Lower lobe of right lung (tissue), 2 donors: Measurements from ENCODE around the gene SINHCAF. TPM values are rescaled to one million over a fixed set of nuclear protein-coding genes. Genes with fewer than 3 reads are reported as not detected.
"Not testable (repeated sequence)": the region's sequence is repeated elsewhere in the genome, so short reads cannot be mapped to it uniquely, and the experiment has no call there.

ENCODE experiments used
- ATAC-seq, 2 donors: fragments of 200-7000 bp; cut with Tn5 transposase; one replicate each; pipeline ENCODE4 v1.9.1; 2020 to 2022; ENCODE audit warnings: mild to moderate bottlenecking in 2 of 2, moderate library complexity in 2 of 2
- DNase-seq: peaks from one replicate; pipeline ENCODE4 v3.0.0-alpha.2; 2020
- H3K27ac ChIP-seq: fragments of 200-600 bp; one replicate; pipeline ENCODE4 v1.8.0; 2022
- H3K27me3 ChIP-seq: fragments of 200-600 bp; one replicate; pipeline ENCODE4 v1.8.0; 2022; ENCODE audit warnings: low read depth
- H3K36me3 ChIP-seq: fragments of 200-600 bp; one replicate; pipeline ENCODE4 v1.8.0; 2022; ENCODE audit warnings: mild to moderate bottlenecking
- H3K4me1 ChIP-seq: fragments of 200-600 bp; one replicate; pipeline ENCODE4 v1.8.0; 2022
- H3K4me3 ChIP-seq: fragments of 200-600 bp; one replicate; pipeline ENCODE4 v1.8.0; 2022; ENCODE audit warnings: mild to moderate bottlenecking
- H3K9me3 ChIP-seq: fragments of 200-600 bp; one replicate; pipeline ENCODE4 v1.8.0; 2022
- intact Hi-C: fragments of 100-400 bp; cut with DNase I; formaldehyde crosslinking; loops from one replicate; pipeline ENCODE4 v1.11.0; 2022
- total RNA-seq: library from RNA; stranded (reverse); fragmentation: NEBNext Ultra II Directional; extraction: Animal tissue kit (Norgen Biotek cat#: 25700); gene quantifications from one replicate; pipeline ENCODE4 v1.2.1, GENCODE V29; 2021
- TF ChIP-seq, protein P1 (sequence below): fragments of 200-600 bp; IDR thresholded peaks from one replicate; pipeline ENCODE4 v1.8.0; 2022; ENCODE audit warnings: antibody characterized with exemption, mild to moderate bottlenecking
- donor health status: DM: no; HTN: yes; CAD: no; lungs with severe emphysema.

Gene SINHCAF
- total RNA-seq, 1 donor from 2014 or later, result 45.2 TPM

DNA sequence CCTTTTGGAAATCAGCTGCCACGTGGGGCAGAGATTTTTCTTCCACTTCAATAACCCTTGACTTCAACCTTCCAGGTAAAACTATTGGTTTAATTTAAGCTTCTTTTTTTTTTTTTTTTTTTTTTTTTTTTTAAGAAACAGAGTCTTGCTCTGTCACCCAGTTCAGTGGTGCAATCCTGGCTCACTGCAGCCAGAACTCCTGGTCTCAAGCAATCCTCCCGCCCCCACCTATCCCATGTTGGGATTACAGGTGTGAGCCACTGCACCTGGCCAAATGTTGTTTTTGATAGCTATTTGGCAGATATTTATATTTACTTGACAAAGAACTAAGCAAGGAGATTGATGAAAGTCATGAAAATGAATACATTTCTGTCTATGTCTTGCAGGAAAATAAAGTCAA is 65.1 kb downstream of the SINHCAF start:
- TF ChIP-seq, protein P1, sequence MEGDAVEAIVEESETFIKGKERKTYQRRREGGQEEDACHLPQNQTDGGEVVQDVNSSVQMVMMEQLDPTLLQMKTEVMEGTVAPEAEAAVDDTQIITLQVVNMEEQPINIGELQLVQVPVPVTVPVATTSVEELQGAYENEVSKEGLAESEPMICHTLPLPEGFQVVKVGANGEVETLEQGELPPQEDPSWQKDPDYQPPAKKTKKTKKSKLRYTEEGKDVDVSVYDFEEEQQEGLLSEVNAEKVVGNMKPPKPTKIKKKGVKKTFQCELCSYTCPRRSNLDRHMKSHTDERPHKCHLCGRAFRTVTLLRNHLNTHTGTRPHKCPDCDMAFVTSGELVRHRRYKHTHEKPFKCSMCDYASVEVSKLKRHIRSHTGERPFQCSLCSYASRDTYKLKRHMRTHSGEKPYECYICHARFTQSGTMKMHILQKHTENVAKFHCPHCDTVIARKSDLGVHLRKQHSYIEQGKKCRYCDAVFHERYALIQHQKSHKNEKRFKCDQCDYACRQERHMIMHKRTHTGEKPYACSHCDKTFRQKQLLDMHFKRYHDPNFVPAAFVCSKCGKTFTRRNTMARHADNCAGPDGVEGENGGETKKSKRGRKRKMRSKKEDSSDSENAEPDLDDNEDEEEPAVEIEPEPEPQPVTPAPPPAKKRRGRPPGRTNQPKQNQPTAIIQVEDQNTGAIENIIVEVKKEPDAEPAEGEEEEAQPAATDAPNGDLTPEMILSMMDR, result no peak
- Histone ChIP-seq H3K9me3 (no peaks in the 10 kb centered on the region), H3K27ac (no peak overlapping the region), H3K27me3 (no peaks in the 10 kb centered on the region), H3K4me3 (no peak overlapping the region), H3K4me1 (no peaks in the 10 kb centered on the region), H3K36me3 (no peaks in the 10 kb centered on the region)
- ATAC-seq (no peak), DNase-seq (no peak)
- intact Hi-C loops, result no loop called here

DNA sequence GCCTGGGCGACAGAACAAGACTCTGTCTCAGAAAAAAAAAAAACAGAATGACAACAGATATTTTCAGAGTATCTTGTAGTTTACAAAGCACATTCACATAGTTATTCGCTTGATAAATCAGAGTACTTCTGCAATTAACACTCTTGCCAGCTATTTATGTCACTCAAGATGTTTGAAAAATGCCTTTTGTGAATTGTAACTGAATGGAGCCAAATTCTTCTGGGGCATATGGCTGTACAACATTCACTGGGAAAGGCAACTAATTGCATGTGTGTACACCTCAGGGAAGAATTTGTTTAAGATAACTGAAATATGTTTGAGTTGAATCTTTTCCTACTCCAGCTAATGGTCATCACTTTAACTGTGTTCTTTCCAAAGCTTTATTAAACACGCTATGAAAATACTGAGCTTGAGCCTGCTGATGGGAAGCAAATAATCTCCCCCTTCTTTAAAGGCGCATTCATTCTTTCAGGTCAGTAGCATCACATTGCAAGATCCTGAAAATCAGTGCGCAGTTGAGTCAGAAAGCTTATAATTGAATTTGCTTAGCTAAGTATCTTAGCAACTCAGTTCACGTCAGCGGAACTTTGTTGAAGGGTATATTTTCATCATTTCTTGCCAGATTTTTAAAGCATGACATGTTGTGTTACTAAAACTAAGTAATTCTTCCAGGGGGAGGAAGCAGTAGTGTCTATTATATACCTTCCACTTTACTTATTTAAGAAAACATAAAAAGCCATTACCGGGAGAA is 66.6 kb downstream of the SINHCAF start:
- Histone ChIP-seq H3K27me3 (no peaks in the 10 kb centered on the region), H3K9me3 (no peaks in the 10 kb centered on the region), H3K4me1 (no peaks in the 10 kb centered on the region), H3K4me3 (no peak overlapping the region), H3K27ac (no peak overlapping the region), H3K36me3 (no peaks in the 10 kb centered on the region)
- intact Hi-C loops, result no loop called here
- TF ChIP-seq, protein P1, result no peak
- ATAC-seq (no peak), DNase-seq (no peak)

DNA sequence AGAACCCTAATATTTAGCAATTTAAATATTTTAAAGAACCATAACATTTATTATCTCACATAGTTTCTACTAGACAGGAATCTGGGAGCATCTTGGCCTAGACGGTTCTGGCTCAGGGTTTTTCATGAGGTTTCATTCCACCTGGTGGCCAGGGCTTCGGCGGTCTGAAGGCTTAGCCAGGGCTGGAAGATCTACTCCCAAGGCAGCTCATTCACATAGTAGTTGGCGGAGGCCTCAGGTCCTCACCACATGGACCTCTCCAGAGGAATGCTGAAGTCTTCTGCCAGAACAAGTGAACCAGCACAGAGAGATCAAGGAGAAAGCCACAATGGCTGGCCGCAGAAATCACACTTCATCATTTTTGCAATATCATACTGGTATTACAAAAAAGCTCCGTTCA is 68.2 kb downstream of the SINHCAF start:
- H3K4me3 ChIP-seq, result no peak overlapping the region
- DNase-seq, result no peak

DNA sequence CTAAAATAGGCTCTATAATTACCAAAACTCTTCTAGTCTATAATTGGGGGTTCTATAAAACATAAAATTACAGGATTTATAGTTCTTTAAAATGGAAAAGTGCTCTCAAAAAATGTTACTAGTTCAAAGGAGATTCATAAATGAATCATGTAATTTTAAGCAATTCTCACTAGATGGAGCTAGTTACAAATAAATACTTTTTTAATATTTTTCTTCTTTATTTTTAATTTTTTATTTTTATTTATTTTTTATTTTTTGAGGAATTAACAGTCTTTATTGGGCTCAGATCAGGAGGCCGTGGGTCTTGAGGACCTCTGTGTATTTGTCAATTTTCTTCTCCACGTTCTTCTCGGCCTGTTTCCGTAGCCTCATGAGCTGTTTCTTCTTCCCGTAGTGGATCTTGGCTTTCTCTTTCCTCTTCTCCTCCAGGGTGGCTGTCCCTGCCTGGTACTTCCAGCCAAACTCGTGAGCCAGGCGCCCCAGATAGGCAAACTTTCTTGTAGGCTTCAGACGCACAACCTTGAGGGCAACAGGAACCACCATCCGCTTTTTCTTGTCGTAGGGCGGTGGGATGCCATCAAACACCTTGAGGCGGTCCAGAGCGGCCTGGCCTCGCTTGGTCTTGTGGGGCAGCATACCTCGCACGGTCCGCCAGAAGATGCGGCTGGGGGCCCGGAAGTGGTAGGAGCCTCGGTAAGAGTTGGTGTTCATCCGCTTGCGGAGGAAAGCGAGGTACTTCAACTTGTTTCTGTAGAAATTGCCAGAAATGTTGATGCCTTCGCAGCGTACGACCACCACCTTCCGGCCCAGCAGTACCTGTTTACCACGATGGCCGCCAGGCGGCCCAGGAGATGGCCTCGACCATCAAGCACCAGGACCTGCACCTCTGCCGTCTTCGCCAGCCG is 74.0 kb downstream of the SINHCAF start:
- H3K4me1 ChIP-seq, DNase-seq, H3K27me3 ChIP-seq, H3K9me3 ChIP-seq, ATAC-seq, intact Hi-C loops, H3K36me3 ChIP-seq, H3K27ac ChIP-seq: not testable (repeated sequence)
- H3K4me3 ChIP-seq, result peak overlapping the region; percentile 25
- TF ChIP-seq, protein P1, result peak; percentile 44

More for the DNA sequence above, 68.2 kb downstream of the SINHCAF start:
- intact Hi-C loops, result no loop called here
- Histone ChIP-seq H3K27me3 (no peaks in the 10 kb centered on the region), H3K4me1 (no peaks in the 10 kb centered on the region), H3K9me3 (no peaks in the 10 kb centered on the region), H3K27ac (no peak overlapping the region), H3K36me3 (no peaks in the 10 kb centered on the region)
- TF ChIP-seq, protein P1, result no peak
- no peak for ATAC-seq

DNA sequence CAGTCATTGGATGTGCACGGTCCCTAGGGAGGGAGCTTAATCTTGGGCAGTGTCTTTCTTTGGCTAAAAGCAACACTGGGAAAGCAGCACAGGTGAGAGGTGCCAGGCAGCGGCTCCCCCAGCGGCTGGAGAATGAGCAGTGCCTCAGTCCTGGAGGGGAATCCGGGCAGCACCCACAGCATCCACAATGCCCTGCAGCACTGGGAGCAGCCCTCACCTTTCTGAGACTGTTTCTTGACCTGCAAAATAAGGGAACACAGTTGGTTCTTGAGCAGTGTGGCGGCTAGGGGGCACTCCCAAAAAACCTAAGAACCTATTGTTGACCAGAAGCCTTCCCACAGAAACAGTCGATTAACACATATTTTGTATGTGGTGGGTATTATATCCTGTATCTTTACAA is 75.8 kb downstream of the SINHCAF start:
- ATAC-seq (peak in 1 of 2 donors; percentile 6), DNase-seq (no peak)
- no peak overlapping the region for H3K27ac ChIP-seq
- no peaks in the 10 kb centered on the region for H3K36me3 ChIP-seq
- no peak overlapping the region for H3K4me3 ChIP-seq
- peaks cover 4% of the 10 kb centered on the region for H3K27me3 ChIP-seq
- H3K4me1 ChIP-seq, result no peaks in the 10 kb centered on the region
- intact Hi-C loops, result no loop called here
- H3K9me3 ChIP-seq, result no peaks in the 10 kb centered on the region
- TF ChIP-seq, protein P1, result no peak
